ENCODE data around the gene CBARP. TPM values are rescaled to one million over a fixed set of nuclear protein-coding genes. Genes with fewer than 3 reads are reported as not detected.

CBARP gene
- total and polyA plus RNA-seq, 2 of the 13 experiments (the other 11 are each of a cell fraction or from before 2014, with no cell fraction given): 1.2 to 1.4 TPM

DNA sequence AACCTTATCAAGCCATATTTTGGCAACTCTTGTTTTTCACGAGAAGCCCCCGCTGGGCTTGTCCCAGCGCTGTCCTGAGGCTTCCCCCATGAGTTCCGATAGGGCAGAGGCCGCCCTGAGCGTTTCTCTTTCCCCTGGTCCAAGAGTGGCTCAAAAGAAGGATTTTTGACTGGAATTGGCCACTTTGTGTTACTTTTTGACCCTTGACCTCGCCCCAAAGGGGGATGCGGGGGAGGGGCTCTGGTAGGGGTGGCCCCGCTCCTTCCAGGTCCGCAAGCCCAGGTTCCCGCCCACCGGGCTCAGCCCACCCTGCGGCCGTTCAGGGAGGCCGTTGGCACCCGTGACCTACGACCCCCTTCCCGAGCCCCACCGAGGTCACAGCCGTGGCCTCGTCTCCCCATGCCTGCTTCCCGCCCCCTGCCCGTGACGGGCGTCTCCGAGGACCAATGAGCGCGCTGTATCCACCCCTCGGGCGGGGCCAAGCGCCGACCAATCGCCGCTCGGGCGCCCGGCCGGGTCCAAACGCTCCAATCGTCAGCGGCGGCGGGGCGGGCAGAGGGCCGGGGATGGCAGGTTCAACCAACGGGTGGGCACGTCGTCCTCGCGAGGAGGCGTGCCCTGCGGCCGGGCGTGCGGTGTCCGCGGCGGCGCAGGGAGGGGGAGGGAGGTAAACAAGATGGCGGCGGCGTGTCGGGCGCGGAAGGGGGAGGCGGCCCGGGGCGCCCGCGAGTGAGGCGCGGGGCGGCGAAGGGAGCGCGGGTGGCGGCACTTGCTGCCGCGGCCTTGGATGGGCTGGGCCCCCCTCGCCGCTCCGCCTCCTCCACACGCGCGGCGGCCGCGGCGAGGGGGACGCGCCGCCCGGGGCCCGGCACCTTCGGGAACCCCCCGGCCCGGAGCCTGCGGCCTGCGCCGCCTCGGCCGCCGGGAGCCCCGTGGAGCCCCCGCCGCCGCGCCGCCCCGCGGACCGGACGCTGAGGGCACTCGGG is 32.4 kb downstream of the CBARP start, which contains the start of gene STK11 (continued):
- TF ChIP-seq, protein P1, sequence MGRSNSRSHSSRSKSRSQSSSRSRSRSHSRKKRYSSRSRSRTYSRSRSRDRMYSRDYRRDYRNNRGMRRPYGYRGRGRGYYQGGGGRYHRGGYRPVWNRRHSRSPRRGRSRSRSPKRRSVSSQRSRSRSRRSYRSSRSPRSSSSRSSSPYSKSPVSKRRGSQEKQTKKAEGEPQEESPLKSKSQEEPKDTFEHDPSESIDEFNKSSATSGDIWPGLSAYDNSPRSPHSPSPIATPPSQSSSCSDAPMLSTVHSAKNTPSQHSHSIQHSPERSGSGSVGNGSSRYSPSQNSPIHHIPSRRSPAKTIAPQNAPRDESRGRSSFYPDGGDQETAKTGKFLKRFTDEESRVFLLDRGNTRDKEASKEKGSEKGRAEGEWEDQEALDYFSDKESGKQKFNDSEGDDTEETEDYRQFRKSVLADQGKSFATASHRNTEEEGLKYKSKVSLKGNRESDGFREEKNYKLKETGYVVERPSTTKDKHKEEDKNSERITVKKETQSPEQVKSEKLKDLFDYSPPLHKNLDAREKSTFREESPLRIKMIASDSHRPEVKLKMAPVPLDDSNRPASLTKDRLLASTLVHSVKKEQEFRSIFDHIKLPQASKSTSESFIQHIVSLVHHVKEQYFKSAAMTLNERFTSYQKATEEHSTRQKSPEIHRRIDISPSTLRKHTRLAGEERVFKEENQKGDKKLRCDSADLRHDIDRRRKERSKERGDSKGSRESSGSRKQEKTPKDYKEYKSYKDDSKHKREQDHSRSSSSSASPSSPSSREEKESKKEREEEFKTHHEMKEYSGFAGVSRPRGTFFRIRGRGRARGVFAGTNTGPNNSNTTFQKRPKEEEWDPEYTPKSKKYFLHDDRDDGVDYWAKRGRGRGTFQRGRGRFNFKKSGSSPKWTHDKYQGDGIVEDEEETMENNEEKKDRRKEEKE (IDR thresholded peaks at IDR 0.05): no peak
- TF ChIP-seq, protein P2, sequence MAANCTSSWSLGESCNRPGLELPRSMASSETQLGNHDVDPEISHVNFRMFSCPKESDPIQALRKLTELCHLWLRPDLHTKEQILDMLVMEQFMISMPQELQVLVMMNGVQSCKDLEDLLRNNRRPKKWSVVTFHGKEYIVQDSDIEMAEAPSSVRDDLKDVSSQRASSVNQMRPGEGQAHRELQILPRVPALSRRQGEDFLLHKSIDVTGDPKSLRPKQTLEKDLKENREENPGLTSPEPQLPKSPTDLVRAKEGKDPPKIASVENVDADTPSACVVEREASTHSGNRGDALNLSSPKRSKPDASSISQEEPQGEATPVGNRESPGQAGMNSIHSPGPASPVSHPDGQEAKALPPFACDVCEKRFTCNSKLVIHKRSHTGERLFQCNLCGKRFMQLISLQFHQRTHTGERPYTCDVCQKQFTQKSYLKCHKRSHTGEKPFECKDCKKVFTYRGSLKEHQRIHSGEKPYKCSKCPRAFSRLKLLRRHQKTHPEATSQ (CRISPR knock-in tag; IDR thresholded peaks at IDR 0.05; ENCODE audit: borderline replicate concordance): no peak
- TF ChIP-seq, protein P3, sequence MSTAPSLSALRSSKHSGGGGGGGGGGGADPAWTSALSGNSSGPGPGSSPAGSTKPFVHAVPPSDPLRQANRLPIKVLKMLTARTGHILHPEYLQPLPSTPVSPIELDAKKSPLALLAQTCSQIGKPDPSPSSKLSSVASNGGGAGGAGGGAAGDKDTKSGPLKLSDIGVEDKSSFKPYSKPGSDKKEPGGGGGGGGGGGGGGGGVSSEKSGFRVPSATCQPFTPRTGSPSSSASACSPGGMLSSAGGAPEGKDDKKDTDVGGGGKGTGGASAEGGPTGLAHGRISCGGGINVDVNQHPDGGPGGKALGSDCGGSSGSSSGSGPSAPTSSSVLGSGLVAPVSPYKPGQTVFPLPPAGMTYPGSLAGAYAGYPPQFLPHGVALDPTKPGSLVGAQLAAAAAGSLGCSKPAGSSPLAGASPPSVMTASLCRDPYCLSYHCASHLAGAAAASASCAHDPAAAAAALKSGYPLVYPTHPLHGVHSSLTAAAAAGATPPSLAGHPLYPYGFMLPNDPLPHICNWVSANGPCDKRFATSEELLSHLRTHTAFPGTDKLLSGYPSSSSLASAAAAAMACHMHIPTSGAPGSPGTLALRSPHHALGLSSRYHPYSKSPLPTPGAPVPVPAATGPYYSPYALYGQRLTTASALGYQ (CRISPR knock-in tag; IDR thresholded peaks at IDR 0.05): no peak
- TF ChIP-seq NCOA1 (CRISPR knock-in tag; IDR thresholded peaks at IDR 0.05) (no peak), NKX3-1 (CRISPR knock-in tag; IDR thresholded peaks at IDR 0.05) (no peak), SMC3 (IDR thresholded peaks at IDR 0.05; ENCODE audit: low read length) (no peak), HOXA5 (CRISPR knock-in tag; IDR thresholded peaks at IDR 0.05) (no peak), XBP1 (CRISPR knock-in tag; IDR thresholded peaks at IDR 0.05) (no peak), THAP11 (CRISPR knock-in tag; IDR thresholded peaks at IDR 0.05) (peak; percentile 81), SRSF9 (IDR thresholded peaks at IDR 0.05; ENCODE audit: borderline replicate concordance, insufficient read depth, low read depth, low read length, poor library complexity, severe bottlenecking) (no peak), KDM5A (IDR thresholded peaks at IDR 0.05; ENCODE audit: borderline replicate concordance, low read length) (no peak; the same call in 1 of the 2 replicates), FIP1L1 (IDR thresholded peaks at IDR 0.05; ENCODE audit: borderline replicate concordance, insufficient read depth, low read depth, low read length) (no peak)
- TF ChIP-seq, protein P4, sequence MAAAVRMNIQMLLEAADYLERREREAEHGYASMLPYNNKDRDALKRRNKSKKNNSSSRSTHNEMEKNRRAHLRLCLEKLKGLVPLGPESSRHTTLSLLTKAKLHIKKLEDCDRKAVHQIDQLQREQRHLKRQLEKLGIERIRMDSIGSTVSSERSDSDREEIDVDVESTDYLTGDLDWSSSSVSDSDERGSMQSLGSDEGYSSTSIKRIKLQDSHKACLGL (CRISPR knock-in tag; IDR thresholded peaks at IDR 0.05): 0 out of 2 replicates have a peak, but pooled peaks have one; percentile 11
- TF ChIP-seq, protein P5, sequence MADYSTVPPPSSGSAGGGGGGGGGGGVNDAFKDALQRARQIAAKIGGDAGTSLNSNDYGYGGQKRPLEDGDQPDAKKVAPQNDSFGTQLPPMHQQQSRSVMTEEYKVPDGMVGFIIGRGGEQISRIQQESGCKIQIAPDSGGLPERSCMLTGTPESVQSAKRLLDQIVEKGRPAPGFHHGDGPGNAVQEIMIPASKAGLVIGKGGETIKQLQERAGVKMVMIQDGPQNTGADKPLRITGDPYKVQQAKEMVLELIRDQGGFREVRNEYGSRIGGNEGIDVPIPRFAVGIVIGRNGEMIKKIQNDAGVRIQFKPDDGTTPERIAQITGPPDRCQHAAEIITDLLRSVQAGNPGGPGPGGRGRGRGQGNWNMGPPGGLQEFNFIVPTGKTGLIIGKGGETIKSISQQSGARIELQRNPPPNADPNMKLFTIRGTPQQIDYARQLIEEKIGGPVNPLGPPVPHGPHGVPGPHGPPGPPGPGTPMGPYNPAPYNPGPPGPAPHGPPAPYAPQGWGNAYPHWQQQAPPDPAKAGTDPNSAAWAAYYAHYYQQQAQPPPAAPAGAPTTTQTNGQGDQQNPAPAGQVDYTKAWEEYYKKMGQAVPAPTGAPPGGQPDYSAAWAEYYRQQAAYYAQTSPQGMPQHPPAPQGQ (CRISPR knock-in tag; IDR thresholded peaks at IDR 0.05; ENCODE audit: borderline replicate concordance): no peak
- TF ChIP-seq, protein P6, sequence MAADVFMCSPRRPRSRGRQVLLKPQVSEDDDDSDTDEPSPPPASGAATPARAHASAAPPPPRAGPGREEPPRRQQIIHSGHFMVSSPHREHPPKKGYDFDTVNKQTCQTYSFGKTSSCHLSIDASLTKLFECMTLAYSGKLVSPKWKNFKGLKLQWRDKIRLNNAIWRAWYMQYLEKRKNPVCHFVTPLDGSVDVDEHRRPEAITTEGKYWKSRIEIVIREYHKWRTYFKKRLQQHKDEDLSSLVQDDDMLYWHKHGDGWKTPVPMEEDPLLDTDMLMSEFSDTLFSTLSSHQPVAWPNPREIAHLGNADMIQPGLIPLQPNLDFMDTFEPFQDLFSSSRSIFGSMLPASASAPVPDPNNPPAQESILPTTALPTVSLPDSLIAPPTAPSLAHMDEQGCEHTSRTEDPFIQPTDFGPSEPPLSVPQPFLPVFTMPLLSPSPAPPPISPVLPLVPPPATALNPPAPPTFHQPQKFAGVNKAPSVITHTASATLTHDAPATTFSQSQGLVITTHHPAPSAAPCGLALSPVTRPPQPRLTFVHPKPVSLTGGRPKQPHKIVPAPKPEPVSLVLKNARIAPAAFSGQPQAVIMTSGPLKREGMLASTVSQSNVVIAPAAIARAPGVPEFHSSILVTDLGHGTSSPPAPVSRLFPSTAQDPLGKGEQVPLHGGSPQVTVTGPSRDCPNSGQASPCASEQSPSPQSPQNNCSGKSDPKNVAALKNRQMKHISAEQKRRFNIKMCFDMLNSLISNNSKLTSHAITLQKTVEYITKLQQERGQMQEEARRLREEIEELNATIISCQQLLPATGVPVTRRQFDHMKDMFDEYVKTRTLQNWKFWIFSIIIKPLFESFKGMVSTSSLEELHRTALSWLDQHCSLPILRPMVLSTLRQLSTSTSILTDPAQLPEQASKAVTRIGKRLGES (CRISPR knock-in tag; IDR thresholded peaks at IDR 0.05; ENCODE audit: borderline replicate concordance): no peak
